Measurements from ENCODE around the gene MUTYH.

MUTYH gene

DNA sequence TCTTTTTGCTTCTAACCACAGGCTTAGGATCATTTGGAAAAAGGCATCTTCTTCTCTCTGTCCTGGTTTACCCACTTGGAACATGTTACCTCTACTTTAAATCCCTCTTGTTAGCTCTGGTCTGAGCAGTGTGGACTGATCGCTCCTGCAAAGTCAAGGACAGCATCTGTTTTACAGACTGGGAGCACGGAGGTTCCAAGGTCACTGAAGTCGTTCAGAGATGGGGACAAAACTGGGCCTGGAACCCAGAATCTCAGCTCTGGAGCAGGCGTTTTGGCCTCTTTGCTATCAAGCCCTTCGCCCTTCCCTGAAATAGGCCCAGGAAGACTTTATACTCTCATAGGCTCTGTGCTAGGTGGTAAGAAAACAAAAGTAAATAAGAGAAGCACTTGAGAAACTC is 11.3 kb upstream of the MUTYH start:
- in situ Hi-C loops (cut with MboI; ENCODE audit: low sequenced_read_pairs): loop anchor here (10.0 kb wide), 1 partner anchor 143 kb away; the partner anchor contains the start of gene TESK2

DNA sequence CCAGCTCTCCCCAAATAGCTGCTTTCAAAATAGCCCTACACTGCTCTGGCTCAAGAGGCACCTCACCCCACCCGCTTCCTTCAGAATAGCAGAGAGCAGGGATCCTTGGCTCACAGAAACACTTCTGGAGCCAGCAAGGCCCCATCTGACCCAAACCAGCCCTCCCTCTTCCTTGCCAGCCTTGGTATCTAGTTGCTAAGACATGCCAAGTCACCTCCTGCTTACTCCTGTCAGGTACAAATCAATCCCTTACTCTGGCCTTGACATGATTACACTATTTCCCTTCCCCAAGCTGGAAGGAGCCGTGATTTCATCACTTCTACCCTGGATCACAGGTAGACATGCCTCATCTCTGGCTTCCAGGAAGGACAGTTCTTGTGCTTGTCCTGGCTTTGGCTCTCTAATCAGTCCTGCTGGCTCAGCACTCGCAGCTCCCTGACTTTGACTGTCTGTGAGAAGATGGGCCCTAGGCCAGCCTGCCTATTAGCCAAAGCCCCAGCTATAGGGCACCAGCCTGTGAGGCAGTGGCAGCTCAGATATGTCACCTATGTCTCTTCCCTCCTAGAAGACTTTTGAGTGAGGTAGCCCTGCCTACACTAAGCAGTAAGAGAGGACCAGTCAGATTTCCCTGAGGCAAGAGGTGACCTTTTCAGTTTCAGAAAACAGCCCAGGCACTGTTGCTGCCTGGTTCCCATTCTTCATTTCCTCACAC is 8.9 kb upstream of the MUTYH start:
- in situ Hi-C loops (cut with MboI; ENCODE audit: low sequenced_read_pairs): no loop called here

DNA sequence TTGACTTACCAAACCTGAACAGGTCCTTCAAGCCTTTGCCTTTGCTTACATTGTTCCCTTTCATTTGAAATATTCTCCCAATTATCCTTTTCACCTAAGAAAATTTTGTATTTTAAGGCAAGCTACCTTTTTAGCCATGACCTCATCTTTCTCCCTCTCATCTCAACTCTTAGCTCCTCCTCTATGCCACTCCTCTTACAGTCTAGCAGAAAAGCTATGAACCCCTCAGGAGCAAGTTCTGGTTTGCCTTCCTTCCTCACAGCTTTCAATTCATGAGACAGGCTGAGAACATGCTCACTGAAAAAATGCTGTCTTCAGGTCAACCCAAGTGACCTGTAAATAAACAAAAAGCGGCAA is 8.3 kb upstream of the MUTYH start:
- in situ Hi-C loops (cut with MboI; ENCODE audit: low sequenced_read_pairs): no loop called here

DNA sequence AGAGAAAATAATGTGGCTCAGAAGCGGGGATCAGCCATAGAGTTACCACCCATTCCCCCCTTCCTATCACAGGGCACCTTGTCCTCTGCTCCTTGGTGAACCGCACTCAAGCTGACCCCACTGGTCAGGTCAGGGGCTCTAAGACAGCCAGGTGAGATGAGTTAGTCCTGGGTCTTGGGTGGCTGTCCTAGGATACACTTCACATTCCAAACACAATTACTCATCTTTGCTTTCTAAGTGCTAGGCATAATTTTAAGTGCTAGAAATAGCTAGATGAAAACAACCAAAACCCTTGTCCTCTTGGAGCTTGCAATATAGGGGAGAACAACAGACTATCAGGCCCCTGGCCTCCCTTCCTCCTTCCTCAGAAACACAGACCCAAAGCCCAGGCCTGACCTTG is 7.8 kb upstream of the MUTYH start:
- in situ Hi-C loops (cut with MboI; ENCODE audit: low sequenced_read_pairs): no loop called here

DNA sequence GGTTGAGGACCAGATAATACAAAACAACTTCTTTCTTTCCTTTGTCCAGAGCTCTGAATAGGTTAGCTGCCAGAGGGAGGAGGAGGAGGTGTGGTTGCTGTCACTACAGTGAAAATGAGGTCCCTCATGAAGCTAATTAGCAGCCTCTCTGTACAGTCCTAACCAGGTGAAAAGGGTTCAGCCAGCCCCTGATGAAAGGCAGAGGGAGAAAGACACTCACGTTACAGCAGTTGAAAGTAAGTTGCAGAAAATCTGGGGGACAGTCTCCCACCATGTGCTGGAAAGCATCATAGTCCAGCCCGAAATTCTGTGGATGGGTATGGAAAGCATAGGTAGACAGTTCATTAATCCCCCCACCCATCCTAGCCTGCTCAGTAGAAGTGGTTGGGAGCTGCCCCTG is 6.2 kb upstream of the MUTYH start:
- in situ Hi-C loops (cut with MboI; ENCODE audit: low sequenced_read_pairs): no loop called here

DNA sequence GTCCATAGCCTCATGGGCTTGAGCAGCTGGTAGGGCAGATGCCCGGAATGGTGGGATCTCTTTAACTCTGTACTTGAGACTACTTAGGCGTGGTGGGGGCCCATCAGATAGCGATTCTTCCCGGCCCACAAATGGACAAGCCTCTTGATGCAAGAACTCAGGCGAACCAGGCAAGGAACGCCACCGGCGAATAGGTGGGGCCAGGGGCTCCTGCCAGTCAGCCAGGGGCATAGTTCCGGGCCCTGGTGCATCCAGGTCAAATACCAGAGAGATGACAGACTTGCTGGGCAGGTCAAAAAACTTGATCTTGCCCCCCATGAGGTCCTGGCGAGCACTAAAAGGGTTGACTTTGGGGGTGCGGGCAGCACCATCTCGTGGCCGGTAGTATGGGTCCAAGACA is 4.8 kb upstream of the MUTYH start:
- in situ Hi-C loops (cut with MboI; ENCODE audit: low sequenced_read_pairs): no loop called here

DNA sequence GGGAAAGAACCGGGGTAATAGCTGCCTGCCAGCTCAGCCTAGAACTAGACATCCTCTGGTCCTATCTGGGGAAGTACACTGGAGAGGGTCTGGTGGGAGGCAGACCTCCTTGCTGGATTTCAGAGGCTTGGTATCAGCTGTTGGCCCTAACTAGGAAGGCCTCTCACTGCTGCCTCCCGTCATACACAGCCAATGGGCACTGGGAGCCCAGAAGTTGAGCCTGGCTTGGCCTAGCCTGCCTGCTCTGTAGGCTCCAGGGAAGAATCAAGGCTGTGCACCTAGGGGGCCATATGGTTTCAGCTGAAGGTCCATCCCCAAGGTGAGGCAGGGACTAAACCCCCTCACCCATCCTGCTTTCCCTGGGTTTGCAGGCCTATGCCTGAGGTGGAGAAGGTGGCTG is 4.3 kb upstream of the MUTYH start:
- in situ Hi-C loops (cut with MboI; ENCODE audit: low sequenced_read_pairs): no loop called here

DNA sequence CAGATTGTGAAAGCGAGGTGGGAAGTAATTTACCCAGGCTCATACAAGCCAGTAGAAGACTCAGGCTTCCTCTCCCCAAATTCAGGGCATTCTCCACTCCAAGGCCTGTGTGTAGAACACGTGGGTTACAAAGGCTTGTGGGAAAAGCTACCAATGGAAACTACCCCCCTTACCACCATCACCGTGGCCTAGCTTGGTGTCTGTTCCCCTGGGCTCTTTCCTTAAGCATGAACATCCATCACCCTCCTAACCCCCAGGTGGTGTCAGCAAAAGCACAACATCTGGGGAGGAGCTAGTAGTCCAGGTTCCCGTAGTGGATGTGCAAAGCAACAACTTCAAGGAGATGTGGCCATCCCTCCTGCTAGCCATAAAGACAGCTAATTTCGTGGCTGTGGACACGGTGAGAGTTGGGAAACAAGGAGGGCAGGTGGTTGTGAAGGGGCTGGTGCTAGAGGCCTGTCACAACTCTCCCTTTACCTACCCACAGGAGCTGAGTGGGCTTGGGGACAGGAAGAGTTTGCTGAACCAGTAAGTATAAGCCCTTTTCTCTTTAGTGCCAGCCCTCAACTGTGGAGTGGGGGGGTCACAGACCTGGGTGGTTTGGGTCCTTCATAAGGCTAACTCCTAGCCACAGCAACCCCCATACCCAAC is 701 bp upstream of the MUTYH start:
- in situ Hi-C loops (cut with MboI; ENCODE audit: low sequenced_read_pairs): no loop called here

DNA sequence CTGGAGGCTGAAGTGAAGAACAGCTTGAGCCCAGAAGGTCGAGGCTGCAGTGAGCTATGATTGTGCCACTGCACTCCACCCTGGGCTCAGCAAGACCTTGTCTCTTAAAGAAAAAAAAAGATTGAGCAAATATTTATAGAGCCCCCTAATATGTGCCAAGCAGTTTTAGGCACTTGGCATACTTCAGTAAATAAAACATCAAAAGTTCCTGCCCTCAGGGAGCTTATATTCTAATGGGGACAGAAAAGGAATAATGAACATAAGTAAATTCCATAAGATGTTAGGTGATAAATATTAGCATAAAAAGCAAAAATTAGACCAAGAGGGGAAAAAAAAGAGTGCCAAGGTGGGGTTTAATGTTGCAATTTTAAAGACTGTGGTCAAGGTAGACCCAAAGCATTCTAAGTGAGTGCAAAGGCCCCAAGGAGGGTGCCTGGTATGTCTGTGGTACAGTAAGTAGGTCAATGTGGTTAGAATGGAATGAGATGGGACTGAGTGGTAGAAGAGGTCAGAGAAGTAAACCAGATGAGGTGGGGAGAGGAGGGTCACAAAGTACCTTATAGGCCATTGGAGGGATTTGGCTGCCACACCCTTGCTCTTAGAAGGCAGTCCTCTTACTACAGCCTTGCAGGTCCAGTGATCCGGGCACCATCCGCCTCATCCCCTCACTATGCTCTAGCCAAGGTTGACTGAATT is 2.5 kb downstream of the MUTYH start:
- in situ Hi-C loops (cut with MboI; ENCODE audit: low sequenced_read_pairs): no loop called here

DNA sequence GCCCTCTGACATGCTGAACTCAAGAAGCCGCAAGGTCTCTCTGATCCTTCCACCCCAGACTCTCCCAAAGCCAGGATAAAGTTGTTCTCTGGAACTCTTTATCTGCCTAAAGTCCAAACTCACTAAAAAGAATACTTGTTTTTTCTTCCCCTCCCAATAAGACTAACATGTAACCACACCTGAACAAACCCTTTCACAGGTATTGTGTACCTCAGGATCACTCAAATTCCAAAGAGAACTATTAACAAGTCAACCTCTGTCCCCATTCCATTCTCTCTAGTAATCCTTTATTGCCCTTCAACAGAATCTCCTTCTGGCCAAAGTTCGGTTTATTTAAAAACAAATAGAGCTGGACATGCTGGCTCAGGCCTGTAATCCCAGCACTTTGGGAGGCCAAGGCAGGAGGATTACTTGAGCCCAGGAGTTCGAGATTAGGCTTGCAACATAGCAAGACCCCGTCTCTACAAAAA is 4.3 kb downstream of the MUTYH start:
- in situ Hi-C loops (cut with MboI; ENCODE audit: low sequenced_read_pairs): no loop called here

DNA sequence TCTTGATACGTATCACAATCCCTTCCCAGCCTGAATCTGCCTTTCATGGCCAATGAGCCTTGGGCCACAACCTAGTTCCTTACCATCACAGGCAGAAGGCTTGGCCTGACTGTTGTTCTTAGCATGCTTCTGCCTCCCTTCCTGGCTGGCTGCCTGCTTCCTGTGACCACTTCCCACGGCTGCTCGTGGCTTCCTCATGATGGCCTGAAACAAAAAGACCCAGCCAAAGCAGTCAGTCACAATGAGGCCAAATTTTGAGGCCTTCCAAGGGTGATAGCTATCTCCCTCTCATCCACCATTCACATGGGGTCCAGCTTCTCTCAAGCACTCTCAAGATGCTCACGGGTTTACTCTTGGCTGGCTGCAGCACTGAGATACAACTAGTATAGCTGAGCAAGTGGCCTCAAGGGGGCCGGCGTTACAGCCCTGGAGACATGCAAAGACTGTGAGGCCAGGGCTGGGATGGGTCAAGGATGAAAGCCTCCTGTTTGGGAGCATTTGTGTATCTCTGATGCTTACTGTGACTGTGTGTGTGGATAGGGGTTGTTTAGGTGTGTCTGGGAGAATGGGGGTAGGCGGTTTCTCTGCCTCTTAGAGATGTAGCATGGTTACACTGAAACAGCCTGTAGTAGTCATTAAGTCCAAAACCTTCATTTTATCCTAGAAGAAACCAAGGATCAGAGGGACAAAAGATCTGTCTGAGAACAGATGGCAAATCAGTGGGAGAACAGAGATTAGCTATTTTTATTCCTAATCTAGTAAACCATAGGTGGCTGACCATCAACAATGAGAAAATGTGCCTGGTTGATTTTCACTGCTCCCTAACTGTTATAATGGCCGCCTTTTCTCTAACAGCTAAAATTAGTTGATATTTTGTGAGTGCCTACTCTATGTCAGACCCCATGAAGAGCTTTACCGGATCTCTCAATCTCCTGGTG is 5.7 kb downstream of the MUTYH start:
- in situ Hi-C loops (cut with MboI; ENCODE audit: low sequenced_read_pairs): no loop called here

DNA sequence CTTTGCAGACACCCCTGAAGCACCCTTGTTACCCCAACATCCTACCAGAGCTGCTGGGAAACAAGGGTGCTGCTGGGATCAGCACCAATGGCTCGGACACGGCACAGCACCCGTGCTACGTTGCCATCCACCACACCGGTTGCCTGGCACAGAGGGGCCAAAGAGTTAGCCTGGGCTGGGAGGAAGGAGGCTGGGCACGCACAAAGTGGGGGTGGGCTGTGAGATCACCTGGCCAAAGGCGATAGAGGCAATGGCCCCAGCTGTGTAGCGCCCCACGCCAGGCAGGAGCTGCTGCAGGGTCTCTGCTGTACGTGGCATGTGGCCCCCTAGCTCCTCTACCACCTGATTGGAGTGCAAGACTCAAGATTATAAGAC is 7.9 kb downstream of the MUTYH start:
- in situ Hi-C loops (cut with MboI; ENCODE audit: low sequenced_read_pairs): no loop called here

DNA sequence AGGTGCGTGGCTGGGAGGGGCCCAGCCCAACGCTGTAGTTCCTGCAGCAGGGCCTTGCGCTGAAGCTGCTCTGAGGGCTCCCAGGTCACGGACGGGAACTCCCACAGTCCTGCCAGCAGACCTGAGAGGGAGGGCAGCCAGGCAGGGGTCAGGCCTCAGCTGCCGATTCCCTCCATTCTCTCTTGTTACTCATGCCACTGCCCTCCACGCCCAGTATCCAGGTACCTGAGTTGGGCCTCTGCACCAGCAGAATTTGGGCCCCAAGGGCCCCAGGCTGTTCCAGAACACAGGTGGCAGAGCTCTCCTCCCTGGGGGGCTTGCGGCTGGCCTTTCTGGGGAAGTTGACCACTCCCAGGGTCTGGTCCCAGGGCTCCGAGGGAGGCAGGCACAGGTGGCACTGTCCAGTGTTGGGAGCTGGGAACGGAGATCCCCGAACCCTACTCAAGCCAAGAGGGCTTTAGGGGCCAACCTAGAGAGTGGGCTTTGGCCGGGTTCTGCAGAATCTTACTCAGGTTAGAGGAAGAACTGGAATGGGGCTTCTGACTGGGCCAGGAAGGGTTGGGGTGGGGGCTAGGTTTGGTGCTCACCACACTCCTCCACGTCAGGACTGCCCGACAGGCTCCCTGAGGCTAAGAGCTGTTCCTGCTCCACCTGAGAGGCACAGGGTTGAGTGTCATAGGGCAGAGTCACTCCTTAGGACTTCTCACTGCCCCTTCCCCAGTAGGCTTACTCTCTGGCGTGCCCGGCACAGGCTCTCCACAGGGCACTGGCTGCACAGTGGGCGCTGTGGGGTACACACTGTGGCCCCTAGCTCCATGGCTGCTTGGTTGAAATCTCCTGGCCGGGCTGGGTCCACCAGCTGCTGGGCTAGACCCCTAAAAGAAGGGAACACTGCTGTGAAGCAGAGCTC is 8.5 kb downstream of the MUTYH start:
- in situ Hi-C loops (cut with MboI; ENCODE audit: low sequenced_read_pairs): no loop called here

DNA sequence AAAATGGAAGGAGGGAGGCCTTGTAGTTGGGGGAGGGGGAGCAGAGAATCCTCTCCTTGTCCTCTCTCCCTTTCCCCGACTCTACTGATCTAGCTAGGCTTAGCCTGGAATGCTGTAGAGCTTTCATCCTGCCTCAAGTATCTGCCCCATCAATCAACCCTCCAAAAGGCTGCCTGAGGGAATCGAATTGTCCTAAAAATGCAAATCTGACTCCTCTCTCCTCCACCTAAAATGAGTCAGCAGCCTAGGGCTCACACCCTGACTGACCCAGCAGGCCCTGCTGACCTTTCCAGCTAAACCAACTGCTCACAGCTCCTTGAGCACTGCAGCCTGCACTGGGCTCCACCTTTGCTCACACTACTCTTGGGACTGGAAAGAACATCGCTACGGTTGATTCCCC is 10.8 kb downstream of the MUTYH start:
- in situ Hi-C loops (cut with MboI; ENCODE audit: low sequenced_read_pairs): no loop called here

DNA sequence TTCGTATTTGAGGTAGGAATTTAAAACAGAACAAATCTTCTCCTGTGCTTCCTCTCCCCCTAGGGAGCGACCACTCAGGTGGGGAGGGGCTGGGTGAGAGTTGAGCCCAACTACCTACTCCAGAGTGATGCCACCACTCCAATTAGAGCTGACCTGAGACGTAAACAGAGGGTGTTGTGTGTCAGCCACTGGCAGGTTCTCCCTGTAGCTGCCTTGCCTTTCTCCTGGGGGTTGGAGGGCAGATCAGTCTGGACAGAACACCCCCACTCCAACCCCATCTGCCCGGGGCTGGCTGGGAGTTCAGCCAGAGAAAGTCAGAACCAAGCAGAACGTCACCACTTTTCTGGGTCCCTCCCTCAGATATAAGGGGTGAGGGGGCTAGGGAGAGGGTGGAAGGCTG is 11.6 kb downstream of the MUTYH start:
- in situ Hi-C loops (cut with MboI; ENCODE audit: low sequenced_read_pairs): no loop called here

DNA sequence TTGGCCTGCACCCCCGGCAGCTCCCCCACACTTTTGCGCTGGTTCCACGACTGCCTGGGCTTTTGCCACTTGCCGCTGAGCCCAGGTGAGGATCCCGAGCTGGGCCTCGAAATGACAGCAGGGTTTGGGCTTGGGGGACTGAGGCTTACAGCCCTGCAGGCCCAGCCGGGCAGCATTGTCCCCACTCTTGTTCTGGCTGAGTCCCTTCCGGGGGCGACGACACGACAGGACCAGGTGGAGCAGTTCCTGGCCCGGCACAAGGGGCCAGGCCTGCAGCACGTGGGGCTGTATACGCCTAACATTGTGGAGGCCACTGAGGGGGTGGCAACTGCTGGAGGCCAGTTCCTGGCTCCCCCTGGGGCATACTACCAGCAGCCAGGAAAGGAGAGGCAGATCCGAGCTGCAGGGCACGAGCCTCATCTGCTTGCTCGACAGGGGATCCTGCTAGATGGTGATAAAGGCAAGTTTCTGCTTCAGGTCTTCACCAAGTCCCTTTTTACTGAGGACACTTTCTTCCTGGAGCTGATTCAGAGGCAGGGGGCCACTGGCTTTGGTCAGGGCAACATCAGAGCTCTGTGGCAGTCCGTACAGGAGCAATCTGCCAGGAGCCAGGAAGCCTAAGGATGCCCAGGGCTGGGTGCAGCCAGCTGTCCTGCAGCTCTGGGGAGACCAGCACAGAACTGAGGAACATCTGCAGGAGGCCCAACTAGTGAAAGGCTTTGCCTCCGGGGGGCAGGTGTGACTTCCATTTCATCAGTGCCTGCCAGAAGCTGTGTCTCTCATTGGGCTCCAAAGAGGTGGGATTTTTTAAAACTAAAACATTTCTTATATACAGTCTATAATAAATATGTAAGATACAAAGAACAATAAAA is 12.4 kb downstream of the MUTYH start:
- in situ Hi-C loops (cut with MboI; ENCODE audit: low sequenced_read_pairs): no loop called here

DNA sequence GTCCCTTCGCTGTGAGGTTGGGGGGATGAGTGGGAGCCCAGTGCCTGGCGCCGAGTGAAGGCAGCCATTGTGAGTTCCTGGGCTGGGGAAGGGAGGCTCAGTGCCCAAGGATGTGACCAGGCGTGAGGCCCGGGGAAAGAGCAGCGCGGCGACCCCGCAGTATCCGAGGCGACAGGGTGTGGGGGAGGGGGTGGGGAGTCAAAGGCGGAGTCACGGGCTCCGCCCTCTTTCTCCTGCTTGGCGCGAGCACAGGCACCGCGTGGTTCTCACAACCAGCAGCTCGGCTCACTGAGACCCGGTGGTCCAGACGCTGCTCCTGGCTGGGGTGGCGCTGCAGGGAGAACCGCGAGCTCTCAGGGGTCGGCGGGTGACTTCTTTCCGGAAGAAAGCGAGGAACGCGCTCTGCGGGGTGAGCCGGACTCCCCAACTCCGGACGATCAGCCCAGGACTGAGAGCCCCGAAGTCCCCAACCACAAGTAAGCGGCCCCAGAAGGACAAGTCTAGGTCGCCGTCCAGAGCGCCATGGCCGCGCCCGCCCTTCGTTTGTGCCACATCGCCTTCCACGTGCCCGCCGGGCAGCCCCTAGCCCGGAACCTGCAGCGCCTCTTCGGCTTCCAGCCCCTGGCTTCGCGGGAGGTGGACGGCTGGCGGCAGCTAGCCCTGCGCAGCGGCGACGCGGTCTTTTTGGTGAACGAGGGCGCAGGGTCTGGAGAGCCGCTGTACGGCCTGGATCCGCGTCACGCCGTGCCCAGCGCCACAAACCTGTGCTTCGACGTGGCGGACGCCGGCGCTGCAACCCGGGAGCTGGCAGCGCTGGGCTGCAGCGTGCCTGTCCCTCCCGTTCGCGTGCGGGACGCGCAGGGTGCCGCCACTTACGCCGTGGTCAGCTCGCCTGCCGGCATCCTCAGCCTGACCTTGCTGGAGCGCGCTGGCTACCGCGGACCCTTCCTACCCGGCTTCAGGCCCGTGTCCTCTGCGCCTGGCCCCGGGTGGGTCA is 13.3 kb downstream of the MUTYH start, which contains the start of gene HPDL:
Gene HPDL (plus strand): TSS at position 269 of the 997 bp plus-strand sequence. CDS start 254 bp downstream, at position 523.
- in situ Hi-C loops (cut with MboI; ENCODE audit: low sequenced_read_pairs): no loop called here
